ENCODE data around the gene FIGNL1. TPM values are rescaled to one million over a fixed set of nuclear protein-coding genes. Genes with fewer than 3 reads are reported as not detected.

The FIGNL1 gene
- total and polyA plus RNA-seq, 2 donors, result 9.0 to 21.9 TPM

GRCh38 chr7:50425318-50425717 lies 24.8 kb downstream of the FIGNL1 start:
- H3K36me3 ChIP-seq (ENCODE audit: control insufficient read depth in 2 of 2, insufficient read depth in 2 of 2, low read length in 1 of 2), result no peaks in the 10 kb centered on the region
- 74% methylated on average over 6 of the region's 6 CpGs for WGBS
- peaks cover 0 to 5% of the 10 kb centered on the region in 2 donors for H3K9me3 ChIP-seq (ENCODE audit: control insufficient read depth in 2 of 2, insufficient read depth in 1 of 2, low read length in 1 of 2)
- no peaks in the 10 kb centered on the region for H3K27me3 ChIP-seq (ENCODE audit: control insufficient read depth in 2 of 2, insufficient read depth in 1 of 2, low read length in 1 of 2)
- H3K4me1 ChIP-seq (ENCODE audit: control insufficient read depth in 2 of 2, insufficient read depth in 2 of 2, low read length in 2 of 2), result peaks cover 9 to 10% of the 10 kb centered on the region in 2 donors
- H3K4me3 ChIP-seq (ENCODE audit: low read length in 2 of 2), result no peak overlapping the region
- DNase-seq (ENCODE audit: low read depth in 6 of 9, low spot score in 9 of 9), result peak in 3 of 9 donors; percentile 44 to 73 (median 71)
- peak overlapping the region in 1 of 2 donors; percentile 83 for H3K27ac ChIP-seq (ENCODE audit: low read depth in 1 of 2, low read length in 1 of 2)

- Histone ChIP-seq H3K4me1 (ENCODE audit: control insufficient read depth in 2 of 2, insufficient read depth in 2 of 2, low read length in 2 of 2) (peaks cover 9 to 10% of the 10 kb centered on the region in 2 donors), H3K27me3 (ENCODE audit: control insufficient read depth in 2 of 2, insufficient read depth in 1 of 2, low read length in 1 of 2) (no peaks in the 10 kb centered on the region), H3K27ac (ENCODE audit: low read depth in 1 of 2, low read length in 1 of 2) (no peak overlapping the region), H3K4me3 (ENCODE audit: low read length in 2 of 2) (no peak overlapping the region), H3K9me3 (ENCODE audit: control insufficient read depth in 2 of 2, insufficient read depth in 1 of 2, low read length in 1 of 2) (peaks cover 0 to 5% of the 10 kb centered on the region in 2 donors), H3K36me3 (ENCODE audit: control insufficient read depth in 2 of 2, insufficient read depth in 2 of 2, low read length in 1 of 2) (no peaks in the 10 kb centered on the region)
- DNase-seq (ENCODE audit: low read depth in 6 of 9, low spot score in 9 of 9), result no peak
- 85% methylated on average over 4 of the region's 4 CpGs for WGBS
Observed at GRCh38 chr7:50423860-50424259, 26.3 kb downstream of the FIGNL1 start.

- H3K9me3 ChIP-seq (ENCODE audit: control insufficient read depth in 2 of 2, insufficient read depth in 1 of 2, low read length in 1 of 2), result peaks cover 0 to 5% of the 10 kb centered on the region in 2 donors
- no peak overlapping the region for H3K27ac ChIP-seq (ENCODE audit: low read depth in 1 of 2, low read length in 1 of 2)
- H3K4me1 ChIP-seq (ENCODE audit: control insufficient read depth in 2 of 2, insufficient read depth in 2 of 2, low read length in 2 of 2), result peaks cover 9 to 20% of the 10 kb centered on the region in 2 donors
- no peak for DNase-seq (ENCODE audit: low read depth in 6 of 9, low spot score in 9 of 9)
- no peaks in the 10 kb centered on the region for H3K36me3 ChIP-seq (ENCODE audit: control insufficient read depth in 2 of 2, insufficient read depth in 2 of 2, low read length in 1 of 2)
- H3K27me3 ChIP-seq (ENCODE audit: control insufficient read depth in 2 of 2, insufficient read depth in 1 of 2, low read length in 1 of 2), result no peaks in the 10 kb centered on the region
- no peak overlapping the region for H3K4me3 ChIP-seq (ENCODE audit: low read length in 2 of 2)
- WGBS, result 98% methylated on average over 6 of the region's 6 CpGs
Observed at GRCh38 chr7:50422858-50423257, 27.3 kb downstream of the FIGNL1 start.

- Histone ChIP-seq H3K4me3 (ENCODE audit: low read length in 2 of 2) (no peak overlapping the region), H3K27ac (ENCODE audit: low read depth in 1 of 2, low read length in 1 of 2) (no peak overlapping the region), H3K9me3 (ENCODE audit: control insufficient read depth in 2 of 2, insufficient read depth in 1 of 2, low read length in 1 of 2) (no peaks in the 10 kb centered on the region), H3K36me3 (ENCODE audit: control insufficient read depth in 2 of 2, insufficient read depth in 2 of 2, low read length in 1 of 2) (no peaks in the 10 kb centered on the region), H3K27me3 (ENCODE audit: control insufficient read depth in 2 of 2, insufficient read depth in 1 of 2, low read length in 1 of 2) (no peaks in the 10 kb centered on the region), H3K4me1 (ENCODE audit: control insufficient read depth in 2 of 2, insufficient read depth in 2 of 2, low read length in 2 of 2) (peaks cover 23 to 36% of the 10 kb centered on the region in 2 donors)
- WGBS, result 76% methylated on average over 3 of the region's 3 CpGs
- DNase-seq (ENCODE audit: low read depth in 6 of 9, low spot score in 9 of 9), result no peak
Observed at GRCh38 chr7:50421043-50421442, 29.1 kb downstream of the FIGNL1 start.

GRCh38 chr7:50418526-50419290 lies 31.4 kb downstream of the FIGNL1 start:
- Histone ChIP-seq H3K36me3 (ENCODE audit: control insufficient read depth in 2 of 2, insufficient read depth in 2 of 2, low read length in 1 of 2) (no peaks in the 10 kb centered on the region), H3K27ac (ENCODE audit: low read depth in 1 of 2, low read length in 1 of 2) (peak overlapping the region in 1 of 2 donors; percentile 78), H3K4me3 (ENCODE audit: low read length in 2 of 2) (no peak overlapping the region), H3K4me1 (ENCODE audit: control insufficient read depth in 2 of 2, insufficient read depth in 2 of 2, low read length in 2 of 2) (peaks cover 21 to 37% of the 10 kb centered on the region in 2 donors), H3K27me3 (ENCODE audit: control insufficient read depth in 2 of 2, insufficient read depth in 1 of 2, low read length in 1 of 2) (no peaks in the 10 kb centered on the region), H3K9me3 (ENCODE audit: control insufficient read depth in 2 of 2, insufficient read depth in 1 of 2, low read length in 1 of 2) (no peaks in the 10 kb centered on the region)
- no peak for DNase-seq (ENCODE audit: low read depth in 6 of 9, low spot score in 9 of 9)
- WGBS, result 92% methylated on average over 14 of the region's 14 CpGs

- DNase-seq (ENCODE audit: low read depth in 6 of 9, low spot score in 9 of 9), result peak; percentile 39 to 87 (median 69)
- WGBS, result 7% methylated on average over 4 of the region's 4 CpGs
Observed at GRCh38 chr7:50418086-50418515, 32.0 kb downstream of the FIGNL1 start.

GRCh38 chr7:50416527-50417182 lies 33.5 kb downstream of the FIGNL1 start:
- peak in 1 of 9 donors; percentile 60 for DNase-seq (ENCODE audit: low read depth in 6 of 9, low spot score in 9 of 9)
- no peaks in the 10 kb centered on the region for H3K9me3 ChIP-seq (ENCODE audit: control insufficient read depth in 2 of 2, insufficient read depth in 1 of 2, low read length in 1 of 2)
- H3K4me3 ChIP-seq (ENCODE audit: low read length in 2 of 2), result no peak overlapping the region
- 43% methylated on average over 7 of the region's 7 CpGs for WGBS
- no peaks in the 10 kb centered on the region for H3K27me3 ChIP-seq (ENCODE audit: control insufficient read depth in 2 of 2, insufficient read depth in 1 of 2, low read length in 1 of 2)
- H3K4me1 ChIP-seq (ENCODE audit: control insufficient read depth in 2 of 2, insufficient read depth in 2 of 2, low read length in 2 of 2), result peaks cover 21 to 46% of the 10 kb centered on the region in 2 donors
- H3K36me3 ChIP-seq (ENCODE audit: control insufficient read depth in 2 of 2, insufficient read depth in 2 of 2, low read length in 1 of 2), result no peaks in the 10 kb centered on the region
- H3K27ac ChIP-seq (ENCODE audit: low read depth in 1 of 2, low read length in 1 of 2), result peak overlapping the region; percentile 6 to 76

More at GRCh38 chr7:50418086-50418515, 32.0 kb downstream of the FIGNL1 start:
- H3K36me3 ChIP-seq (ENCODE audit: control insufficient read depth in 2 of 2, insufficient read depth in 2 of 2, low read length in 1 of 2), result no peaks in the 10 kb centered on the region
- H3K27me3 ChIP-seq (ENCODE audit: control insufficient read depth in 2 of 2, insufficient read depth in 1 of 2, low read length in 1 of 2), result no peaks in the 10 kb centered on the region
- peak overlapping the region in 1 of 2 donors; percentile 78 for H3K27ac ChIP-seq (ENCODE audit: low read depth in 1 of 2, low read length in 1 of 2)
- peaks cover 21 to 43% of the 10 kb centered on the region in 2 donors for H3K4me1 ChIP-seq (ENCODE audit: control insufficient read depth in 2 of 2, insufficient read depth in 2 of 2, low read length in 2 of 2)
- no peak overlapping the region for H3K4me3 ChIP-seq (ENCODE audit: low read length in 2 of 2)
- H3K9me3 ChIP-seq (ENCODE audit: control insufficient read depth in 2 of 2, insufficient read depth in 1 of 2, low read length in 1 of 2), result no peaks in the 10 kb centered on the region

GRCh38 chr7:50415844-50416364 lies 34.2 kb downstream of the FIGNL1 start:
- WGBS, result 23% methylated on average over 6 of the region's 6 CpGs
- Histone ChIP-seq H3K27ac (ENCODE audit: low read depth in 1 of 2, low read length in 1 of 2) (peak overlapping the region; percentile 20 to 76), H3K4me3 (ENCODE audit: low read length in 2 of 2) (no peak overlapping the region), H3K4me1 (ENCODE audit: control insufficient read depth in 2 of 2, insufficient read depth in 2 of 2, low read length in 2 of 2) (peaks cover 27 to 54% of the 10 kb centered on the region in 2 donors), H3K27me3 (ENCODE audit: control insufficient read depth in 2 of 2, insufficient read depth in 1 of 2, low read length in 1 of 2) (no peaks in the 10 kb centered on the region), H3K9me3 (ENCODE audit: control insufficient read depth in 2 of 2, insufficient read depth in 1 of 2, low read length in 1 of 2) (no peaks in the 10 kb centered on the region), H3K36me3 (ENCODE audit: control insufficient read depth in 2 of 2, insufficient read depth in 2 of 2, low read length in 1 of 2) (no peaks in the 10 kb centered on the region)
- peak in 7 of 9 donors; percentile 23 to 76 (median 48) for DNase-seq (ENCODE audit: low read depth in 6 of 9, low spot score in 9 of 9)

GRCh38 chr7:50413561-50413960 lies 36.6 kb downstream of the FIGNL1 start:
- Histone ChIP-seq H3K9me3 (ENCODE audit: control insufficient read depth in 2 of 2, insufficient read depth in 1 of 2, low read length in 1 of 2) (no peaks in the 10 kb centered on the region), H3K27me3 (ENCODE audit: control insufficient read depth in 2 of 2, insufficient read depth in 1 of 2, low read length in 1 of 2) (no peaks in the 10 kb centered on the region), H3K36me3 (ENCODE audit: control insufficient read depth in 2 of 2, insufficient read depth in 2 of 2, low read length in 1 of 2) (no peaks in the 10 kb centered on the region), H3K4me1 (ENCODE audit: control insufficient read depth in 2 of 2, insufficient read depth in 2 of 2, low read length in 2 of 2) (peaks cover 43 to 71% of the 10 kb centered on the region in 2 donors), H3K4me3 (ENCODE audit: low read length in 2 of 2) (no peak overlapping the region), H3K27ac (ENCODE audit: low read depth in 1 of 2, low read length in 1 of 2) (no peak overlapping the region)
- 98% methylated on average over 7 of the region's 7 CpGs for WGBS
- no peak for DNase-seq (ENCODE audit: low read depth in 6 of 9, low spot score in 9 of 9)
